GM18867 (cell line): ENCODE measurements around the gene ZFP69.

Experiments used
- ATAC-seq: cut with Tn5 transposase; IDR thresholded peaks from one replicate; pipeline ENCODE4 v1.9.1; 2021; ENCODE audit warnings: mild to moderate bottlenecking, moderate library complexity; ENCODE audit not compliant: unreplicated experiment

Gene ZFP69

GRCh38 chr1:40507973-40508372 is 30.9 kb downstream of the ZFP69 start:
- no peak for ATAC-seq

- peak; percentile 80 for ATAC-seq
Observed at GRCh38 chr1:40508375-40509341, 31.6 kb downstream of the ZFP69 start, which contains the start of gene EXO5. EXO5 (plus strand) TSS chr1:40508767; CDS start chr1:40514545, 5,778 bp downstream.

- ATAC-seq, result no peak
Observed at GRCh38 chr1:40519517-40519916, 42.4 kb downstream of the ZFP69 start.

- ATAC-seq, result no peak
Observed at GRCh38 chr1:40530735-40531380, 53.8 kb downstream of the ZFP69 start.

GRCh38 chr1:40531381-40532061 is 54.4 kb downstream of the ZFP69 start, which contains the start of gene ZNF684:
ZNF684 (plus strand) TSS chr1:40531637; CDS start chr1:40533167, 1,530 bp downstream.
- peak; percentile 95 for ATAC-seq

GRCh38 chr1:40532062-40532389 is 54.9 kb downstream of the ZFP69 start:
- no peak for ATAC-seq

GRCh38 chr1:40532844-40533424 is 55.8 kb downstream of the ZFP69 start:
- no peak for ATAC-seq

GRCh38 chr1:40534589-40534988 is 57.5 kb downstream of the ZFP69 start:
- no peak for ATAC-seq

- ATAC-seq, result no peak
Observed at GRCh38 chr1:40535732-40536131, 58.6 kb downstream of the ZFP69 start.

GRCh38 chr1:40539338-40539737 is 62.2 kb downstream of the ZFP69 start:
- ATAC-seq, result no peak
